Measurements from ENCODE around the gene POLR2B. TPM values are rescaled to one million over a fixed set of nuclear protein-coding genes. Genes with fewer than 3 reads are reported as not detected.

POLR2B gene
- total RNA-seq, 2 experiments from 2014 or later, result 106 to 144 TPM

DNA sequence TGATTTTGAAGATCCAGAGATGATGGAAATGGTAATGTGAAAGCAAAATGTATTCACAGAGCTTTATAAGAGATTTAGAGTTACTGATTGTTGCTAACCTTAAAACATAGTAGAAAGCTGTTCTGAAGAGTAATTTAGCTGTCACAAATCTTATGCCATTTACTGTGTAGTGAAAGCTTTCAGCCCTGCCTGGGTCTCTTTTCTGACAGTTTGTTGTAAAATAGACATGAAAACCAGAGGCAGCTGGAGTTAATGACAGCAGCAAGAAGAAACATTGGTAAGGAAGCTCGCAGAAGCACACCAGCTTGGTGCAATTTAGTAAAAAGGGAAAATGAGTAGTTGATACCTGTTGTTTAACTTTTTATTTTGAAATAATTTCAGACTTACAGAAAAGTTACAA is 21.1 kb downstream of the POLR2B start:
- no peak overlapping the region for H3K27ac ChIP-seq (ENCODE audit: low read depth, low read length, poor library complexity, severe bottlenecking)
- ChIA-PET POLR2A (interaction anchor here (0.8 kb wide), 1 partner anchor 22 kb away, joined by 4 read pairs; the partner anchor contains the start of gene NOA1), CTCF (ENCODE audit: unreplicated experiment) (no interaction called here)
- H2AFZ ChIP-seq (ENCODE audit: low read length), result no peak overlapping the region
- TF ChIP-seq EZH2phosphoT487 (IDR thresholded peaks at IDR 0.05; ENCODE audit: borderline replicate concordance, low read depth, low read length) (no peak), CTCF (conservative IDR thresholded peaks at IDR 0.05; ENCODE audit: low read length) (no peak)
- H3K4me1 ChIP-seq (ENCODE audit: insufficient read depth, low read length, poor library complexity, severe bottlenecking), result no peaks in the 10 kb centered on the region
- H3K9me2 ChIP-seq (ENCODE audit: insufficient read depth, low read length), result no peaks in the 10 kb centered on the region
- no peaks in the 10 kb centered on the region for H3K9me3 ChIP-seq (ENCODE audit: low read length)
- 0 out of 2 replicates have a peak, but pooled peaks cover 7% of the 10 kb centered on the region for H4K20me1 ChIP-seq (ENCODE audit: insufficient read depth, low read length)
- no peak overlapping the region for H3K4me3 ChIP-seq (ENCODE audit: low read depth, low read length, poor library complexity, severe bottlenecking)
- peaks cover 95% of the 10 kb centered on the region for H3K36me3 ChIP-seq (ENCODE audit: insufficient read depth, low read length)
- TSS peak; percentile 11 for BruUV-seq (replicated peaks)
- intact Hi-C loops (cut with micrococcal nuclease; ENCODE audit: unreplicated experiment), result no loop called here
- no peak overlapping the region for H3K4me2 ChIP-seq (ENCODE audit: low read length)
- DNase-seq (ENCODE audit: low spot score), result no peak
- H3K79me2 ChIP-seq (ENCODE audit: insufficient read depth, low read depth, low read length), result peaks cover 3% of the 10 kb centered on the region; the same call in 1 of the 2 replicates

- H3K4me1 ChIP-seq (ENCODE audit: insufficient read depth, low read length, poor library complexity, severe bottlenecking), result no peaks in the 10 kb centered on the region
- CTCF ChIA-PET (ENCODE audit: unreplicated experiment), result no interaction called here
- TF ChIP-seq EZH2phosphoT487 (IDR thresholded peaks at IDR 0.05; ENCODE audit: borderline replicate concordance, low read depth, low read length), result no peak
- no peak for TF ChIP-seq CTCF (conservative IDR thresholded peaks at IDR 0.05; ENCODE audit: low read length)
- H3K27ac ChIP-seq (ENCODE audit: low read depth, low read length, poor library complexity, severe bottlenecking), result no peak overlapping the region
- H3K9me2 ChIP-seq (ENCODE audit: insufficient read depth, low read length), result no peaks in the 10 kb centered on the region
- intact Hi-C loops (cut with micrococcal nuclease; ENCODE audit: unreplicated experiment), result no loop called here
- POLR2A ChIA-PET, result interaction anchor here (0.6 to 1.1 kb wide), 4 partner anchors 10 to 92 kb away, joined by 3 to 4 read pairs (median 3); no protein-coding TSS in a partner anchor
- peaks cover 94% of the 10 kb centered on the region for H3K36me3 ChIP-seq (ENCODE audit: insufficient read depth, low read length)
- DNase-seq (ENCODE audit: low spot score), result no peak
- no peaks in the 10 kb centered on the region for H4K20me1 ChIP-seq (ENCODE audit: insufficient read depth, low read length)
- H3K4me2 ChIP-seq (ENCODE audit: low read length), result no peak overlapping the region
- BruUV-seq (replicated peaks), result no TSS peak
- no peak overlapping the region for H2AFZ ChIP-seq (ENCODE audit: low read length)
- no peaks in the 10 kb centered on the region for H3K9me3 ChIP-seq (ENCODE audit: low read length)
- no peaks in the 10 kb centered on the region; the same call in 1 of the 2 replicates for H3K79me2 ChIP-seq (ENCODE audit: insufficient read depth, low read depth, low read length)
- no peak overlapping the region for H3K4me3 ChIP-seq (ENCODE audit: low read depth, low read length, poor library complexity, severe bottlenecking)
These were observed 34.9 kb downstream of the POLR2B start for GRCh38 chr4:57013543-57014120.

DNA sequence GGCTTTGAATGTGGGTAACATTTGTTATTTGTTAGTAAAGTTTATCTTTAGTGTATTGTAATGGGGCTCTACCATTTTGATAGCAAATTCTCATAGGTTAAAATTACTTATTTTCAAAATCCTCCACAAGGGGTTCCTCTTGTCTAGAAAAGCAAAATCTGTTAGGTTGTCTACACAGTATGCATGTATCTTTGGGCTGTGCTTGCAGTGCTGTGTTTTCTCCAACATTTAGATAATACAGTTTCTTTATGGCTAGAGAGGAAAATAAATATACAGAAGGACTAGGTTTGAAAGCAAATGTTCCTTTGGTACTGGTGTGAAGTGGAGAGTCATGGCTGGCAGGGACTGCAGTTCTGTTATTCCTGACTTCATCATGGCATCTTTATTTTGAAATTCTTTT is 40.3 kb downstream of the POLR2B start:
- no peaks in the 10 kb centered on the region for H3K9me2 ChIP-seq (ENCODE audit: insufficient read depth, low read length)
- H3K4me1 ChIP-seq (ENCODE audit: insufficient read depth, low read length, poor library complexity, severe bottlenecking), result no peaks in the 10 kb centered on the region
- H3K4me2 ChIP-seq (ENCODE audit: low read length), result no peak overlapping the region
- CTCF ChIA-PET (ENCODE audit: unreplicated experiment), result no interaction called here
- intact Hi-C loops (cut with micrococcal nuclease; ENCODE audit: unreplicated experiment), result no loop called here
- no peak overlapping the region for H3K4me3 ChIP-seq (ENCODE audit: low read depth, low read length, poor library complexity, severe bottlenecking)
- no TSS peak for BruUV-seq (replicated peaks)
- POLR2A ChIA-PET, result no interaction called here
- H4K20me1 ChIP-seq (ENCODE audit: insufficient read depth, low read length), result no peaks in the 10 kb centered on the region
- no peaks in the 10 kb centered on the region for H3K9me3 ChIP-seq (ENCODE audit: low read length)
- DNase-seq (ENCODE audit: low spot score), result no peak
- TF ChIP-seq CTCF (conservative IDR thresholded peaks at IDR 0.05; ENCODE audit: low read length) (no peak), EZH2phosphoT487 (IDR thresholded peaks at IDR 0.05; ENCODE audit: borderline replicate concordance, low read depth, low read length) (no peak)
- H3K36me3 ChIP-seq (ENCODE audit: insufficient read depth, low read length), result peaks cover 95% of the 10 kb centered on the region
- no peak overlapping the region for H3K27ac ChIP-seq (ENCODE audit: low read depth, low read length, poor library complexity, severe bottlenecking)
- H2AFZ ChIP-seq (ENCODE audit: low read length), result no peak overlapping the region
- H3K79me2 ChIP-seq (ENCODE audit: insufficient read depth, low read depth, low read length), result no peaks in the 10 kb centered on the region

Measured in OCI-LY7 (cell line).